WTC11 (cell line): Measurements from ENCODE around the gene BLM. TPM values are rescaled to one million over a fixed set of nuclear protein-coding genes. Genes with fewer than 3 reads are reported as not detected.

Source experiments
- ATAC-seq: fragments of 200-7000 bp; cut with Tn5 transposase; 2 replicates; pipeline ENCODE4 v1.10.0; 2021; ENCODE audit warnings: mild to moderate bottlenecking, moderate library complexity
- CTCF ChIA-PET: fragments of 300-600 bp; sonication (Branson Sonifier 250); formaldehyde crosslinking; loops from one replicate; lab custom pipeline; 2021; ENCODE audit warnings: antibody characterized with exemption; lab: Charles Lee
- POLR2A ChIA-PET: fragments of 350-600 bp; sonication (Branson Sonifier 250); formaldehyde crosslinking; loops from one replicate; lab custom pipeline; 2021; ENCODE audit warnings: antibody characterized with exemption; lab: Charles Lee
- DNase-seq: peaks from one replicate; pipeline ENCODE4 v3.0.0; 2021; ENCODE audit warnings: low spot score
- H3K27ac Mint-ChIP-seq: 2 replicates; pipeline ENCODE4 v1.8.0; 2021; ENCODE audit warnings: mixed read lengths
- H3K27me3 Mint-ChIP-seq: 2 replicates; pipeline ENCODE4 v1.8.0; 2021; ENCODE audit warnings: low read depth, mild to moderate bottlenecking, moderate library complexity, mixed read lengths
- H3K36me3 Mint-ChIP-seq: 2 replicates; pipeline ENCODE4 v1.8.0; 2021; ENCODE audit warnings: mixed read lengths
- H3K4me1 Mint-ChIP-seq: 2 replicates; pipeline ENCODE4 v1.8.0; 2022; ENCODE audit warnings: mixed read lengths
- H3K4me3 Mint-ChIP-seq: 2 replicates; pipeline ENCODE4 v1.8.0; 2021; ENCODE audit warnings: mild to moderate bottlenecking, moderate library complexity, mixed read lengths
- H3K9me3 Mint-ChIP-seq: 2 replicates; pipeline ENCODE4 v1.8.0; 2021; ENCODE audit warnings: mixed read lengths
- AFF4 ChIP-seq: sonication (generic); formaldehyde crosslinking; IDR thresholded peaks from 2 replicates; pipeline ENCODE4 v1.8.1; 2023; ENCODE audit warnings: mild to moderate bottlenecking, missing genetic modification reagents, borderline replicate concordance
- ARID4B ChIP-seq: sonication (generic); formaldehyde crosslinking; IDR thresholded peaks from 2 replicates; pipeline ENCODE4 v1.8.0; 2023; ENCODE audit warnings: missing genetic modification reagents, mild to moderate bottlenecking, borderline replicate concordance
- CBFB ChIP-seq: sonication (generic); formaldehyde crosslinking; IDR thresholded peaks from 2 replicates; pipeline ENCODE4 v1.8.1; 2022; ENCODE audit warnings: mild to moderate bottlenecking, low read depth, missing genetic modification reagents
- ERG ChIP-seq: fragments of 250-450 bp; sonication (Bioruptor Pico); IDR thresholded peaks from 2 replicates; pipeline ENCODE4 v1.8.0; 2021; ENCODE audit warnings: mild to moderate bottlenecking
- MLX ChIP-seq: sonication (generic); formaldehyde crosslinking; IDR thresholded peaks from 2 replicates; pipeline ENCODE4 v1.8.1; 2023; ENCODE audit warnings: mild to moderate bottlenecking, missing genetic modification reagents, moderate library complexity
- NFATC4 ChIP-seq: fragments of 250-450 bp; sonication (Bioruptor Pico); IDR thresholded peaks from 2 replicates; pipeline ENCODE4 v1.9.0; 2021; ENCODE audit warnings: mild to moderate bottlenecking
- OVOL2 ChIP-seq: fragments of 250-450 bp; sonication (Bioruptor Pico); IDR thresholded peaks from 2 replicates; pipeline ENCODE4 v1.9.0; 2021; ENCODE audit warnings: mild to moderate bottlenecking, borderline replicate concordance
- PREB ChIP-seq: sonication (generic); formaldehyde crosslinking; IDR thresholded peaks from 2 replicates; pipeline ENCODE4 v1.8.1; 2022; ENCODE audit warnings: mild to moderate bottlenecking, missing genetic modification reagents, moderate library complexity, borderline replicate concordance
- RELA ChIP-seq: sonication (generic); formaldehyde crosslinking; IDR thresholded peaks from 2 replicates; pipeline ENCODE4 v1.8.1; 2022; ENCODE audit warnings: missing genetic modification reagents, mild to moderate bottlenecking, borderline replicate concordance
- RORB ChIP-seq: fragments of 250-450 bp; sonication (Bioruptor Pico); IDR thresholded peaks from 2 replicates; pipeline ENCODE4 v1.9.0; 2021; ENCODE audit warnings: mild to moderate bottlenecking
- STAT6 ChIP-seq: sonication (generic); formaldehyde crosslinking; conservative IDR thresholded peaks from 2 replicates; pipeline ENCODE4 v1.8.1; 2023; ENCODE audit warnings: mild to moderate bottlenecking, low read depth, missing genetic modification reagents, moderate library complexity
- TCF7 ChIP-seq: sonication (generic); formaldehyde crosslinking; IDR thresholded peaks from 2 replicates; pipeline ENCODE4 v1.8.0; 2022; ENCODE audit warnings: mild to moderate bottlenecking, low read depth, missing genetic modification reagents, moderate library complexity
- USF1 ChIP-seq: sonication (generic); formaldehyde crosslinking; IDR thresholded peaks from 2 replicates; pipeline ENCODE4 v1.8.0; 2022; ENCODE audit warnings: mild to moderate bottlenecking, missing genetic modification reagents
- ZNF219 ChIP-seq: sonication (generic); formaldehyde crosslinking; IDR thresholded peaks from 2 replicates; pipeline ENCODE4 v1.8.0; 2023; ENCODE audit warnings: missing genetic modification reagents, mild to moderate bottlenecking, borderline replicate concordance
- ZNF263 ChIP-seq: sonication (generic); formaldehyde crosslinking; IDR thresholded peaks from 2 replicates; pipeline ENCODE4 v1.8.1; 2022; ENCODE audit warnings: low read depth, mild to moderate bottlenecking, moderate library complexity, missing genetic modification reagents
- ZNF317 ChIP-seq: sonication (generic); formaldehyde crosslinking; IDR thresholded peaks from 2 replicates; pipeline ENCODE4 v1.8.1; 2023; ENCODE audit warnings: low read depth, mild to moderate bottlenecking, moderate library complexity, missing genetic modification reagents, borderline replicate concordance
- ZNF423 ChIP-seq: fragments of 250-450 bp; sonication (Bioruptor Pico); IDR thresholded peaks from 2 replicates; pipeline ENCODE4 v2.1.2; 2022; ENCODE audit warnings: mild to moderate bottlenecking, moderate library complexity
- total RNA-seq: library from RNA; stranded (reverse); gene quantifications from 3 replicates; pipeline ENCODE4 v1.2.3, GENCODE V29; 2021

BLM gene
- total RNA-seq, 1 experiment from 2014 or later, result 40.5 TPM

GRCh38 chr15:90716317-90716975, 700 bp upstream of the BLM start:
- DNase-seq (no peak), ATAC-seq (no peak)
- POLR2A ChIA-PET, result interaction anchor here (0.6 to 1.6 kb wide), 7 partner anchors 16 to 387 kb away, joined by 3 to 5 read pairs (median 4); partner anchors contain the start of genes FES and UNC45A
- CTCF ChIA-PET, result interaction anchor here (0.5 to 2.3 kb wide), 15 partner anchors 11 to 415 kb away, joined by 3 to 25 read pairs (median 4); partner anchors contain the start of genes HDDC3, MAN2A2 and UNC45A
- no peaks in the 10 kb centered on the region for H3K27me3 Mint-ChIP-seq
- peaks cover 2% of the 10 kb centered on the region; the same call in 1 of the 2 replicates for H3K36me3 Mint-ChIP-seq
- peak overlapping the region; percentile 98 for H3K4me3 Mint-ChIP-seq
- peak; percentile 87 for TF ChIP-seq ZNF317 (CRISPR knock-in tag)
- TF ChIP-seq ZNF219 (CRISPR knock-in tag), result no peak
- no peak for TF ChIP-seq ZNF423 (CRISPR knock-in tag)
- no peak for TF ChIP-seq STAT6 (CRISPR knock-in tag)
- H3K9me3 Mint-ChIP-seq, result no peaks in the 10 kb centered on the region
- peaks cover 16% of the 10 kb centered on the region for H3K4me1 Mint-ChIP-seq
- peak overlapping the region; percentile 98 for H3K27ac Mint-ChIP-seq

GRCh38 chr15:90718232-90718631, 1.1 kb downstream of the BLM start:
- Mint-ChIP-seq H3K9me3 (no peaks in the 10 kb centered on the region), H3K4me1 (peaks cover 16% of the 10 kb centered on the region), H3K36me3 (peaks cover 2% of the 10 kb centered on the region; the same call in 1 of the 2 replicates), H3K4me3 (peak overlapping the region; percentile 98), H3K27ac (peak overlapping the region; percentile 97), H3K27me3 (no peaks in the 10 kb centered on the region)
- no peak for ATAC-seq
- CTCF ChIA-PET, result interaction anchor here (0.5 to 2.3 kb wide), 3 partner anchors 168 to 331 kb away, joined by 3 to 25 read pairs (median 18); partner anchors contain the start of gene HDDC3
- POLR2A ChIA-PET, result interaction anchor here (1.6 kb wide), 1 partner anchor 217 kb away, joined by 5 read pairs; the partner anchor contains the start of gene UNC45A
- no peak for DNase-seq
- TF ChIP-seq PREB (no peak), ZNF219 (CRISPR knock-in tag) (no peak), OVOL2 (CRISPR knock-in tag) (no peak), MLX (CRISPR knock-in tag) (no peak), TCF7 (CRISPR knock-in tag) (no peak), USF1 (no peak), CBFB (CRISPR knock-in tag) (no peak), ZNF263 (CRISPR knock-in tag) (no peak), NFATC4 (CRISPR knock-in tag) (no peak), ERG (CRISPR knock-in tag) (no peak), RELA (CRISPR knock-in tag) (no peak), ARID4B (CRISPR knock-in tag) (no peak), RORB (no peak), AFF4 (CRISPR knock-in tag) (no peak)
